Measurements from ENCODE around the gene RAB38. TPM values are rescaled to one million over a fixed set of nuclear protein-coding genes. Genes with fewer than 3 reads are reported as not detected.

RAB38 gene
- total and polyA plus RNA-seq, 2 experiments from 2014 or later = 8.8 to 14.2 TPM

DNA sequence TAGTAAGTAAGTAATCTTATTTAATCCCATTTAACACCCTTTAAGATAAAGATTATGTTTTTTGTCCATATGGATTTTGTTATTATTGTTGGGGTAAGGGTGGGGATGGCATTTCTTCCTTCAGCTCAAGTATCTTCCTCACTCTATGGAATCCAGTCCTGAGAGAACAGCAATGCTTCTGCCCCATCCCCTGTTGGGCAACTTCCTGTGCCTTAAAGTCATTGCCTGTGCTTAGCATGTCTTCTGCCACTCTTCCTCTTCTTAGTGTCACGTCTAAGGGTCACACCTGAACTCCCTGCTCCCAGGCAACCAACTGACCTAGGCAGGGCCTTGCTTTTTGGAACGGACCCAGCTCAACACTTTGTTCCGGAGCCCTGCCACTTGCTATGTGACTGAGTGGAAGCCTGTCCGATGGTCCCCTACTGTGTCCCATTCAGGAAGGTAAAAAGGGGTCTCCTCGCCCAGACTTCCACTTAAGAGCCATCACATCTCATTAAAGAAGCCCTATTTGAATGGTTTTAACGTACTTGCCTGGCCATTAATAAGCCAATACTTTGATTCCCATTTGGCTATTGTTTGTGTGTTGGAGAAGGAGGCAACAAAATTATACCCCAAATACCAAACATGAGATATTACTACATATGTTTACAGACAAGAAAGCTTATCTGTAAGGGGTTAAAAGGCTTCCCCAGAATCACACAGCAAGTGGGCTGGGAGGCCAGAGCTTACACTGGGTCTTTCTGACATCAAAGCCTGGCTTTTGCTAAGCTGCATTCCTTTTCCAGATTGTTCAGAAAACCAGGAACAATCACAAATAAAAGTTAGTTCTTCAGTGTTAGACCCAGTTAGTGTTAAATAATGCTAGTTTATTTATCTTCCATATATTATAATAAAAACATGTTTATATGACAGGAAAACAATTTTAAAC lies 59.2 kb downstream of the RAB38 start (continued):
- TF ChIP-seq, protein P1, sequence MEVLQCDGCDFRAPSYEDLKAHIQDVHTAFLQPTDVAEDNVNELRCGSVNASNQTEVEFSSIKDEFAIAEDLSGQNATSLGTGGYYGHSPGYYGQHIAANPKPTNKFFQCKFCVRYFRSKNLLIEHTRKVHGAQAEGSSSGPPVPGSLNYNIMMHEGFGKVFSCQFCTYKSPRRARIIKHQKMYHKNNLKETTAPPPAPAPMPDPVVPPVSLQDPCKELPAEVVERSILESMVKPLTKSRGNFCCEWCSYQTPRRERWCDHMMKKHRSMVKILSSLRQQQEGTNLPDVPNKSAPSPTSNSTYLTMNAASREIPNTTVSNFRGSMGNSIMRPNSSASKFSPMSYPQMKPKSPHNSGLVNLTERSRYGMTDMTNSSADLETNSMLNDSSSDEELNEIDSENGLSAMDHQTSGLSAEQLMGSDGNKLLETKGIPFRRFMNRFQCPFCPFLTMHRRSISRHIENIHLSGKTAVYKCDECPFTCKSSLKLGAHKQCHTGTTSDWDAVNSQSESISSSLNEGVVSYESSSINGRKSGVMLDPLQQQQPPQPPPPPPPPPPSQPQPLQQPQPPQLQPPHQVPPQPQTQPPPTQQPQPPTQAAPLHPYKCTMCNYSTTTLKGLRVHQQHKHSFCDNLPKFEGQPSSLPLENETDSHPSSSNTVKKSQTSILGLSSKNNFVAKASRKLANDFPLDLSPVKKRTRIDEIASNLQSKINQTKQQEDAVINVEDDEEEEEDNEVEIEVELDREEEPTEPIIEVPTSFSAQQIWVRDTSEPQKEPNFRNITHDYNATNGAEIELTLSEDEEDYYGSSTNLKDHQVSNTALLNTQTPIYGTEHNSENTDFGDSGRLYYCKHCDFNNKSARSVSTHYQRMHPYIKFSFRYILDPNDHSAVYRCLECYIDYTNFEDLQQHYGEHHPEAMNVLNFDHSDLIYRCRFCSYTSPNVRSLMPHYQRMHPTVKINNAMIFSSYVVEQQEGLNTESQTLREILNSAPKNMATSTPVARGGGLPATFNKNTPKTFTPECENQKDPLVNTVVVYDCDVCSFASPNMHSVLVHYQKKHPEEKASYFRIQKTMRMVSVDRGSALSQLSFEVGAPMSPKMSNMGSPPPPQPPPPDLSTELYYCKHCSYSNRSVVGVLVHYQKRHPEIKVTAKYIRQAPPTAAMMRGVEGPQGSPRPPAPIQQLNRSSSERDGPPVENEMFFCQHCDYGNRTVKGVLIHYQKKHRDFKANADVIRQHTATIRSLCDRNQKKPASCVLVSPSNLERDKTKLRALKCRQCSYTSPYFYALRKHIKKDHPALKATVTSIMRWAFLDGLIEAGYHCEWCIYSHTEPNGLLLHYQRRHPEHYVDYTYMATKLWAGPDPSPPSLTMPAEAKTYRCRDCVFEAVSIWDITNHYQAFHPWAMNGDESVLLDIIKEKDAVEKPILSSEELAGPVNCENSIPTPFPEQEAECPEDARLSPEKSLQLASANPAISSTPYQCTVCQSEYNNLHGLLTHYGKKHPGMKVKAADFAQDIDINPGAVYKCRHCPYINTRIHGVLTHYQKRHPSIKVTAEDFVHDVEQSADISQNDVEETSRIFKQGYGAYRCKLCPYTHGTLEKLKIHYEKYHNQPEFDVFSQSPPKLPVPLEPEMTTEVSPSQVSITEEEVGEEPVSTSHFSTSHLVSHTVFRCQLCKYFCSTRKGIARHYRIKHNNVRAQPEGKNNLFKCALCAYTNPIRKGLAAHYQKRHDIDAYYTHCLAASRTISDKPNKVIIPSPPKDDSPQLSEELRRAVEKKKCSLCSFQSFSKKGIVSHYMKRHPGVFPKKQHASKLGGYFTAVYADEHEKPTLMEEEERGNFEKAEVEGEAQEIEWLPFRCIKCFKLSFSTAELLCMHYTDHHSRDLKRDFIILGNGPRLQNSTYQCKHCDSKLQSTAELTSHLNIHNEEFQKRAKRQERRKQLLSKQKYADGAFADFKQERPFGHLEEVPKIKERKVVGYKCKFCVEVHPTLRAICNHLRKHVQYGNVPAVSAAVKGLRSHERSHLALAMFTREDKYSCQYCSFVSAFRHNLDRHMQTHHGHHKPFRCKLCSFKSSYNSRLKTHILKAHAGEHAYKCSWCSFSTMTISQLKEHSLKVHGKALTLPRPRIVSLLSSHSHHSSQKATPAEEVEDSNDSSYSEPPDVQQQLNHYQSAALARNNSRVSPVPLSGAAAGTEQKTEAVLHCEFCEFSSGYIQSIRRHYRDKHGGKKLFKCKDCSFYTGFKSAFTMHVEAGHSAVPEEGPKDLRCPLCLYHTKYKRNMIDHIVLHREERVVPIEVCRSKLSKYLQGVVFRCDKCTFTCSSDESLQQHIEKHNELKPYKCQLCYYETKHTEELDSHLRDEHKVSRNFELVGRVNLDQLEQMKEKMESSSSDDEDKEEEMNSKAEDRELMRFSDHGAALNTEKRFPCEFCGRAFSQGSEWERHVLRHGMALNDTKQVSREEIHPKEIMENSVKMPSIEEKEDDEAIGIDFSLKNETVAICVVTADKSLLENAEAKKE (CRISPR knock-in tag; IDR thresholded peaks at IDR 0.05) = no peak
- TF ChIP-seq JUNB (IDR thresholded peaks at IDR 0.05; ENCODE audit: unreplicated experiment) (no peak), ZNF114 (CRISPR knock-in tag; IDR thresholded peaks at IDR 0.05) (no peak), CREB1 (CRISPR knock-in tag; IDR thresholded peaks at IDR 0.05; ENCODE audit: low read depth) (no peak), NANOG (IDR thresholded peaks at IDR 0.05; ENCODE audit: borderline replicate concordance) (no peak)
- TF ChIP-seq, protein P2, sequence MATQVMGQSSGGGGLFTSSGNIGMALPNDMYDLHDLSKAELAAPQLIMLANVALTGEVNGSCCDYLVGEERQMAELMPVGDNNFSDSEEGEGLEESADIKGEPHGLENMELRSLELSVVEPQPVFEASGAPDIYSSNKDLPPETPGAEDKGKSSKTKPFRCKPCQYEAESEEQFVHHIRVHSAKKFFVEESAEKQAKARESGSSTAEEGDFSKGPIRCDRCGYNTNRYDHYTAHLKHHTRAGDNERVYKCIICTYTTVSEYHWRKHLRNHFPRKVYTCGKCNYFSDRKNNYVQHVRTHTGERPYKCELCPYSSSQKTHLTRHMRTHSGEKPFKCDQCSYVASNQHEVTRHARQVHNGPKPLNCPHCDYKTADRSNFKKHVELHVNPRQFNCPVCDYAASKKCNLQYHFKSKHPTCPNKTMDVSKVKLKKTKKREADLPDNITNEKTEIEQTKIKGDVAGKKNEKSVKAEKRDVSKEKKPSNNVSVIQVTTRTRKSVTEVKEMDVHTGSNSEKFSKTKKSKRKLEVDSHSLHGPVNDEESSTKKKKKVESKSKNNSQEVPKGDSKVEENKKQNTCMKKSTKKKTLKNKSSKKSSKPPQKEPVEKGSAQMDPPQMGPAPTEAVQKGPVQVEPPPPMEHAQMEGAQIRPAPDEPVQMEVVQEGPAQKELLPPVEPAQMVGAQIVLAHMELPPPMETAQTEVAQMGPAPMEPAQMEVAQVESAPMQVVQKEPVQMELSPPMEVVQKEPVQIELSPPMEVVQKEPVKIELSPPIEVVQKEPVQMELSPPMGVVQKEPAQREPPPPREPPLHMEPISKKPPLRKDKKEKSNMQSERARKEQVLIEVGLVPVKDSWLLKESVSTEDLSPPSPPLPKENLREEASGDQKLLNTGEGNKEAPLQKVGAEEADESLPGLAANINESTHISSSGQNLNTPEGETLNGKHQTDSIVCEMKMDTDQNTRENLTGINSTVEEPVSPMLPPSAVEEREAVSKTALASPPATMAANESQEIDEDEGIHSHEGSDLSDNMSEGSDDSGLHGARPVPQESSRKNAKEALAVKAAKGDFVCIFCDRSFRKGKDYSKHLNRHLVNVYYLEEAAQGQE (IDR thresholded peaks at IDR 0.05; ENCODE audit: unreplicated experiment) = no peak
- TF ChIP-seq, protein P3, sequence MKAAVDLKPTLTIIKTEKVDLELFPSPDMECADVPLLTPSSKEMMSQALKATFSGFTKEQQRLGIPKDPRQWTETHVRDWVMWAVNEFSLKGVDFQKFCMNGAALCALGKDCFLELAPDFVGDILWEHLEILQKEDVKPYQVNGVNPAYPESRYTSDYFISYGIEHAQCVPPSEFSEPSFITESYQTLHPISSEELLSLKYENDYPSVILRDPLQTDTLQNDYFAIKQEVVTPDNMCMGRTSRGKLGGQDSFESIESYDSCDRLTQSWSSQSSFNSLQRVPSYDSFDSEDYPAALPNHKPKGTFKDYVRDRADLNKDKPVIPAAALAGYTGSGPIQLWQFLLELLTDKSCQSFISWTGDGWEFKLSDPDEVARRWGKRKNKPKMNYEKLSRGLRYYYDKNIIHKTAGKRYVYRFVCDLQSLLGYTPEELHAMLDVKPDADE (IDR thresholded peaks at IDR 0.05) = no peak

Data from GM23338 (cell line).